Neuronal stem cell (in vitro differentiated cells): ENCODE data around the gene TAL2.

Experiments
- DNase-seq: peaks from one replicate; pipeline ENCODE4 v3.0.0-alpha.2; 2013; ENCODE audit warnings: low spot score
- H2AFZ ChIP-seq: one replicate; pipeline ENCODE4 v1.6.1; 2013; ENCODE audit warnings: mild to moderate bottlenecking, low read length, inconsistent platforms
- H2AK5ac ChIP-seq: 2 replicates; pipeline ENCODE4 v1.6.1; 2013; ENCODE audit warnings: low read depth, mild to moderate bottlenecking, inconsistent platforms, low read length, moderate library complexity, mixed read lengths
- H2BK120ac ChIP-seq: 2 replicates; pipeline ENCODE4 v1.6.1; 2013; ENCODE audit warnings: low read depth, mild to moderate bottlenecking, inconsistent platforms, low read length, moderate library complexity, mixed read lengths
- H2BK12ac ChIP-seq: one replicate; pipeline ENCODE4 v1.6.1; 2013; ENCODE audit warnings: low read length, inconsistent platforms
- H2BK15ac ChIP-seq: 2 replicates; pipeline ENCODE4 v1.6.1; 2013; ENCODE audit warnings: mild to moderate bottlenecking, low read length, inconsistent platforms, mixed read lengths
- H2BK5ac ChIP-seq: one replicate; pipeline ENCODE4 v1.6.1; 2013; ENCODE audit warnings: inconsistent platforms, mild to moderate bottlenecking, low read length, moderate library complexity
- H3K14ac ChIP-seq: one replicate; pipeline ENCODE4 v1.6.1; 2013; ENCODE audit warnings: low read length, inconsistent platforms
- H3K18ac ChIP-seq: 2 replicates; pipeline ENCODE4 v1.6.1; 2013; ENCODE audit warnings: low read length, inconsistent platforms
- H3K23ac ChIP-seq: 2 replicates; pipeline ENCODE4 v1.6.1; 2013; ENCODE audit warnings: low read depth, mild to moderate bottlenecking, mixed read lengths, low read length, inconsistent platforms; ENCODE audit not compliant: poor library complexity
- H3K27ac ChIP-seq: replicated peaks from 3 replicates; pipeline ENCODE4 v1.5.1; 2013; ENCODE audit warnings: low read length, inconsistent platforms
- H3K27me3 ChIP-seq, 3 experiments: 2 replicates each; pipeline ENCODE4 v1.6.1; 2013; ENCODE audit warnings: low read length in 3 of 3, mild to moderate bottlenecking in 2 of 3, inconsistent platforms in 1 of 3, low read depth in 1 of 3, mixed read lengths in 1 of 3, moderate library complexity in 1 of 3; ENCODE audit not compliant: control insufficient read depth in 3 of 3, insufficient read depth in 3 of 3
- H3K36me3 ChIP-seq, 2 donors: replicated peaks in 1 of 2; 2 replicates each; pipeline ENCODE4 v1.6.1; 2013; ENCODE audit warnings: low read length in 2 of 2; ENCODE audit not compliant: control insufficient read depth in 2 of 2, insufficient read depth in 2 of 2
- H3K4ac ChIP-seq: 2 replicates; pipeline ENCODE4 v1.6.1; 2013; ENCODE audit warnings: inconsistent platforms, mild to moderate bottlenecking, low read length, moderate library complexity
- H3K4me1 ChIP-seq, 2 donors: 1 replicate in 1 of 2; 2 replicates in 1 of 2; pipeline ENCODE4 v1.6.1; 2013; ENCODE audit warnings: low read length in 2 of 2, low read depth in 1 of 2; ENCODE audit not compliant: control insufficient read depth in 2 of 2, insufficient read depth in 1 of 2
- H3K4me2 ChIP-seq: one replicate; pipeline ENCODE4 v1.6.1; 2013; ENCODE audit warnings: mild to moderate bottlenecking, low read length, inconsistent platforms; ENCODE audit not compliant: insufficient read depth, poor library complexity, severe bottlenecking
- H3K4me3 ChIP-seq, 2 donors: 2 replicates each; pipeline ENCODE4 v1.5.1; 2013; ENCODE audit warnings: low read length in 2 of 2, mild to moderate bottlenecking in 2 of 2, inconsistent platforms in 1 of 2, moderate library complexity in 1 of 2
- H3K79me1 ChIP-seq: one replicate; pipeline ENCODE4 v1.6.1; 2013; ENCODE audit warnings: low read depth, mild to moderate bottlenecking, inconsistent platforms, low read length, moderate library complexity
- H3K9ac ChIP-seq: one replicate; pipeline ENCODE4 v1.6.1; 2013; ENCODE audit warnings: mild to moderate bottlenecking, low read depth, low read length, inconsistent platforms; ENCODE audit not compliant: poor library complexity
- H3K9me3 ChIP-seq, 2 donors: replicated peaks in 1 of 2; 2 replicates each; pipeline versions ENCODE3 to v1.6.1; 2013; ENCODE audit warnings: low read length in 2 of 2, mild to moderate bottlenecking in 2 of 2, inconsistent platforms in 1 of 2, low read depth in 1 of 2, mixed read lengths in 1 of 2, moderate library complexity in 1 of 2; ENCODE audit not compliant: control insufficient read depth in 2 of 2, insufficient read depth in 1 of 2
- H4K8ac ChIP-seq: one replicate; pipeline ENCODE4 v1.6.1; 2013; ENCODE audit warnings: low read depth, mild to moderate bottlenecking, inconsistent platforms, low read length, moderate library complexity
- H4K91ac ChIP-seq: one replicate; pipeline ENCODE4 v1.6.1; 2013; ENCODE audit warnings: low read length, low read depth, mild to moderate bottlenecking, inconsistent platforms; ENCODE audit not compliant: poor library complexity
- WGBS, 2 donors: extraction: QIAGEN DNeasy Blood & Tissue Kit; methylation state at CpG; one replicate each; pipeline ENCODE4 v1.1.7; 2013; ENCODE audit warnings: missing lambda C conversion rate in 2 of 2, mixed read lengths in 1 of 2; ENCODE audit not compliant: insufficient read length in 2 of 2, insufficient replicate concordance in 1 of 2; ENCODE audit errors: extremely low coverage in 2 of 2; 5-methylcytosine and 5-hydroxymethylcytosine counted together

The TAL2 gene

GRCh38 chr9:105667867-105668266 lies 5.6 kb downstream of the TAL2 start:
- H3K4ac ChIP-seq, result no peak overlapping the region
- H2BK120ac ChIP-seq, result no peak overlapping the region
- no peak overlapping the region for H4K91ac ChIP-seq
- no peak overlapping the region for H2BK15ac ChIP-seq
- no peak overlapping the region for H3K4me2 ChIP-seq
- no CpG with 5 or more reads among the region's 4 CpGs for WGBS, 2 donors
- no peak overlapping the region for H4K8ac ChIP-seq
- H2AK5ac ChIP-seq, result no peak overlapping the region
- no peaks in the 10 kb centered on the region for H3K36me3 ChIP-seq
- H3K27me3 ChIP-seq, result peaks cover 0 to 3% (median 0%) of the 10 kb centered on the region in 3 experiments
- no peak overlapping the region for H3K18ac ChIP-seq
- H2BK12ac ChIP-seq, result no peak overlapping the region
- no peak overlapping the region for H2BK5ac ChIP-seq
- H3K14ac ChIP-seq, result no peak overlapping the region
- H3K23ac ChIP-seq, result no peak overlapping the region
- no peak overlapping the region for H3K9ac ChIP-seq
- H2AFZ ChIP-seq, result no peak overlapping the region
- H3K4me3 ChIP-seq, result no peak overlapping the region
- H3K79me1 ChIP-seq, result no peaks in the 10 kb centered on the region
- H3K27ac ChIP-seq, result no peak overlapping the region
- no peaks in the 10 kb centered on the region for H3K9me3 ChIP-seq
- peak; percentile 67 for DNase-seq
- H3K4me1 ChIP-seq, result peaks cover 2 to 13% of the 10 kb centered on the region in 2 donors

GRCh38 chr9:105670315-105670714 lies 8.1 kb downstream of the TAL2 start:
- H3K14ac ChIP-seq, result no peak overlapping the region
- no CpG with 5 or more reads among the region's 3 CpGs for WGBS, 2 donors
- no peaks in the 10 kb centered on the region for H3K9me3 ChIP-seq
- no peak overlapping the region for H2BK15ac ChIP-seq
- no peak overlapping the region for H2BK5ac ChIP-seq
- no peak for DNase-seq
- H3K4me3 ChIP-seq, result no peak overlapping the region
- no peak overlapping the region for H2AFZ ChIP-seq
- no peak overlapping the region for H3K9ac ChIP-seq
- no peak overlapping the region for H3K18ac ChIP-seq
- no peak overlapping the region for H3K4me2 ChIP-seq
- H2BK120ac ChIP-seq, result no peak overlapping the region
- no peak overlapping the region for H4K8ac ChIP-seq
- no peaks in the 10 kb centered on the region for H3K79me1 ChIP-seq
- no peaks in the 10 kb centered on the region for H3K36me3 ChIP-seq
- H3K27ac ChIP-seq, result no peak overlapping the region
- no peak overlapping the region for H2AK5ac ChIP-seq
- no peak overlapping the region for H2BK12ac ChIP-seq
- no peak overlapping the region for H3K4ac ChIP-seq
- peaks cover 0 to 3% (median 2%) of the 10 kb centered on the region in 3 experiments for H3K27me3 ChIP-seq
- no peak overlapping the region for H4K91ac ChIP-seq
- H3K4me1 ChIP-seq, result peaks cover 2 to 18% of the 10 kb centered on the region in 2 donors
- no peak overlapping the region for H3K23ac ChIP-seq

GRCh38 chr9:105670775-105671174 lies 8.5 kb downstream of the TAL2 start:
- Histone ChIP-seq H4K8ac (no peak overlapping the region), H2AK5ac (no peak overlapping the region), H3K4me3 (no peak overlapping the region), H2AFZ (no peak overlapping the region), H3K23ac (no peak overlapping the region), H3K14ac (no peak overlapping the region), H4K91ac (no peak overlapping the region), H3K4me1 (peaks cover 2 to 18% of the 10 kb centered on the region in 2 donors), H2BK120ac (no peak overlapping the region), H3K9me3 (no peaks in the 10 kb centered on the region), H3K18ac (no peak overlapping the region), H2BK15ac (no peak overlapping the region), H3K9ac (no peak overlapping the region), H3K79me1 (no peaks in the 10 kb centered on the region), H3K27me3 (peaks cover 0 to 3% (median 2%) of the 10 kb centered on the region in 3 experiments), H2BK12ac (no peak overlapping the region), H3K36me3 (no peaks in the 10 kb centered on the region), H3K4ac (no peak overlapping the region), H3K27ac (no peak overlapping the region), H2BK5ac (no peak overlapping the region), H3K4me2 (no peak overlapping the region)
- DNase-seq, result no peak
- WGBS, 2 donors, result no CpG with 5 or more reads among the region's 3 CpGs

- Histone ChIP-seq H3K79me1 (no peaks in the 10 kb centered on the region), H3K14ac (no peak overlapping the region), H3K36me3 (no peaks in the 10 kb centered on the region), H3K18ac (no peak overlapping the region), H3K27ac (no peak overlapping the region), H2BK5ac (no peak overlapping the region), H2BK120ac (no peak overlapping the region), H3K4me1 (peaks cover 9 to 16% of the 10 kb centered on the region in 2 donors), H3K4me2 (no peak overlapping the region), H3K4ac (no peak overlapping the region), H3K27me3 (peaks cover 0 to 3% (median 2%) of the 10 kb centered on the region in 3 experiments), H2BK12ac (no peak overlapping the region), H2AFZ (no peak overlapping the region), H2AK5ac (no peak overlapping the region), H3K9ac (no peak overlapping the region), H3K9me3 (no peaks in the 10 kb centered on the region), H2BK15ac (no peak overlapping the region), H4K8ac (no peak overlapping the region), H3K23ac (no peak overlapping the region), H3K4me3 (no peak overlapping the region), H4K91ac (no peak overlapping the region)
- DNase-seq, result no peak
- no CpG with 5 or more reads among the region's 3 CpGs for WGBS, 2 donors
These were observed 10.5 kb downstream of the TAL2 start for GRCh38 chr9:105672711-105673234.
